ENCODE results near the gene GPBAR1. TPM values are rescaled to one million over a fixed set of nuclear protein-coding genes. Genes with fewer than 3 reads are reported as not detected.

The GPBAR1 gene
- total RNA-seq, 6 donors from 2014 or later: 0.33 to 6.4 (median 4.1) TPM

GRCh38 chr2:218276986-218277755 lies 16.4 kb downstream of the GPBAR1 start:
- H3K27me3 ChIP-seq: no peaks in the 10 kb centered on the region
- no peak for DNase-seq
- WGBS, 2 donors: 85 to 87% methylated on average over 11 to 12 of the region's 12 CpGs
- H3K36me3 ChIP-seq: peaks cover 56 to 92% (median 85%) of the 10 kb centered on the region in 4 donors
- H3K4me1 ChIP-seq: peaks cover 25 to 43% (median 31%) of the 10 kb centered on the region in 4 donors
- H3K27ac ChIP-seq: peak overlapping the region in 3 of 4 donors; percentile 19 to 40 (median 22)
- TF ChIP-seq EP300 (IDR thresholded peaks at IDR 0.05) (no peak), POLR2AphosphoS5 (IDR thresholded peaks at IDR 0.05) (no peak), POLR2A (IDR thresholded peaks at IDR 0.05) (no peak)
- TF ChIP-seq, protein P1, sequence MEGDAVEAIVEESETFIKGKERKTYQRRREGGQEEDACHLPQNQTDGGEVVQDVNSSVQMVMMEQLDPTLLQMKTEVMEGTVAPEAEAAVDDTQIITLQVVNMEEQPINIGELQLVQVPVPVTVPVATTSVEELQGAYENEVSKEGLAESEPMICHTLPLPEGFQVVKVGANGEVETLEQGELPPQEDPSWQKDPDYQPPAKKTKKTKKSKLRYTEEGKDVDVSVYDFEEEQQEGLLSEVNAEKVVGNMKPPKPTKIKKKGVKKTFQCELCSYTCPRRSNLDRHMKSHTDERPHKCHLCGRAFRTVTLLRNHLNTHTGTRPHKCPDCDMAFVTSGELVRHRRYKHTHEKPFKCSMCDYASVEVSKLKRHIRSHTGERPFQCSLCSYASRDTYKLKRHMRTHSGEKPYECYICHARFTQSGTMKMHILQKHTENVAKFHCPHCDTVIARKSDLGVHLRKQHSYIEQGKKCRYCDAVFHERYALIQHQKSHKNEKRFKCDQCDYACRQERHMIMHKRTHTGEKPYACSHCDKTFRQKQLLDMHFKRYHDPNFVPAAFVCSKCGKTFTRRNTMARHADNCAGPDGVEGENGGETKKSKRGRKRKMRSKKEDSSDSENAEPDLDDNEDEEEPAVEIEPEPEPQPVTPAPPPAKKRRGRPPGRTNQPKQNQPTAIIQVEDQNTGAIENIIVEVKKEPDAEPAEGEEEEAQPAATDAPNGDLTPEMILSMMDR (IDR thresholded peaks at IDR 0.05): no peak
- no peaks in the 10 kb centered on the region for H3K9me3 ChIP-seq
- ATAC-seq (ENCODE audit: low FRiP score in 2 of 2): no peak
- H3K4me3 ChIP-seq: no peak overlapping the region

DNA sequence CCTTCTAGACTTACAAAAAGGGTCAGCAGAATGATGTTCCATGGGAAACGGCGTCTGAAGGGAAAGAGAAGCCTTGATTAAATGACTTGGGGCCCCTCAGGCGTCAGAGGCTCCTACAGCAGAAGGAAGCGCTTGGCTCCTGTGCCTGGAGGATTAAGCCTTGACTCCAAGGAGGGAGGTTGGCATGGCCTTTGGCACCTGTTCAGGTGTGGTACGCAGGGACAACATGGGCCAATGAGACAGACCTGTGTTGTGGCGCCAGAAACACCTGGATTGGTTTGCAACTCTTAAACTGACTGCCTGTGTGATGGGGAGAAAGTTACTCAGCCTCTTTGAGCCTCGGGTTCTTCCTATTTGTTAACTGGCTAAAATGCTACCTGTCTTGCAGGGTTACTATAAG lies 17.1 kb downstream of the GPBAR1 start:
- TF ChIP-seq, protein P1 (IDR thresholded peaks at IDR 0.05): no peak
- TF ChIP-seq POLR2A (IDR thresholded peaks at IDR 0.05) (no peak), POLR2AphosphoS5 (IDR thresholded peaks at IDR 0.05) (no peak), EP300 (IDR thresholded peaks at IDR 0.05) (no peak)
- Histone ChIP-seq H3K4me1 (peaks cover 25 to 43% (median 31%) of the 10 kb centered on the region in 4 donors), H3K27ac (peak overlapping the region in 3 of 4 donors; percentile 19 to 40 (median 22)), H3K9me3 (no peaks in the 10 kb centered on the region), H3K36me3 (peaks cover 56 to 98% (median 90%) of the 10 kb centered on the region in 4 donors), H3K4me3 (no peak overlapping the region), H3K27me3 (no peaks in the 10 kb centered on the region)
- DNase-seq: no peak
- WGBS, 2 donors: 84 to 92% methylated on average over 7 of the region's 7 CpGs
- no peak for ATAC-seq (ENCODE audit: low FRiP score in 2 of 2)

- TF ChIP-seq POLR2A (IDR thresholded peaks at IDR 0.05) (no peak), EP300 (IDR thresholded peaks at IDR 0.05) (no peak), POLR2AphosphoS5 (IDR thresholded peaks at IDR 0.05) (no peak)
- TF ChIP-seq, protein P1 (IDR thresholded peaks at IDR 0.05): no peak
- H3K36me3 ChIP-seq: peaks cover 56 to 100% (median 89%) of the 10 kb centered on the region in 4 donors
- H3K4me3 ChIP-seq: no peak overlapping the region
- H3K27me3 ChIP-seq: no peaks in the 10 kb centered on the region
- 90 to 91% methylated on average over 11 to 15 of the region's 16 CpGs for WGBS, 2 donors
- ATAC-seq (ENCODE audit: low FRiP score in 2 of 2) (no peak), DNase-seq (no peak)
- H3K27ac ChIP-seq: peak overlapping the region in 2 of 4 donors; percentile 18 to 42
- H3K9me3 ChIP-seq: no peaks in the 10 kb centered on the region
- peaks cover 25 to 44% (median 31%) of the 10 kb centered on the region in 4 donors for H3K4me1 ChIP-seq
Measured at GRCh38 chr2:218278531-218279360, 17.9 kb downstream of the GPBAR1 start.

DNA sequence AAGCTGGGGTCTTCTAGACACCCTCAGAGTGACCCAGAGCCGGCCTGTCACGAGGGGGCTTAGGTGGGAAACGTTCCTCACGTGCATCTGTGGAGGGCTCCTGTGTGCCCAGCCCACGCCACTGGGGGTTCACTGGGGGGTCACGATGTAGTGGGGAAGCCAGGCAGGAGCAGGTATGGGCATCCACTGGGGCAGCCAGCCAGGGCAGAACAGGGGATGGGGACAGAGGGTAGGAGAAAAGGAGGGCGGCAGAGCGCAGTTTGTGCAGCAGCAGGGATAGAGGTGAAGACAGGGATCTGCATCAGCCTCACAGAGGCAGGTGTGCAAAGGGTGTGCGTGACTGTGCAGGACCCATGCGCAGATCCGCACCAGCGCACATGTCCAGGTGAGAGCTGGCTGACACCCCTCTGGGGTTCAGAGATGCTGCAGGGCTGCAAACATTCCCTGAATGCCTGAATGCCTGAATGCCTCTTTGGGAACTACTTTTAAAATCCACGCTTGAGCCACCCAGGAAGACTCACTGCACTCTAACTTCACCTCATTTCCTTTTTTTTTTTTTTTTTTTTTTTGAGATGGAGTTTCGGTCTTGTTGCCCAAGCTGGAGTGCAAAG lies 19.6 kb downstream of the GPBAR1 start:
- DNase-seq: no peak
- Histone ChIP-seq H3K27me3 (no peaks in the 10 kb centered on the region), H3K4me1 (peaks cover 41 to 49% (median 44%) of the 10 kb centered on the region in 4 donors), H3K36me3 (peaks cover 43 to 89% (median 73%) of the 10 kb centered on the region in 4 donors), H3K4me3 (no peak overlapping the region), H3K9me3 (no peaks in the 10 kb centered on the region), H3K27ac (peak overlapping the region in 2 of 4 donors; percentile 18 to 21)
- 94 to 95% methylated on average over 14 of the region's 14 CpGs for WGBS, 2 donors
- TF ChIP-seq, protein P1 (IDR thresholded peaks at IDR 0.05): no peak
- no peak for TF ChIP-seq POLR2A (IDR thresholded peaks at IDR 0.05)
- TF ChIP-seq EP300 (IDR thresholded peaks at IDR 0.05): no peak
- no peak for TF ChIP-seq POLR2AphosphoS5 (IDR thresholded peaks at IDR 0.05)
- no peak for ATAC-seq (ENCODE audit: low FRiP score in 2 of 2)

All from upper lobe of left lung (tissue), 6 donors.